AG04449 (cell line): Measurements from ENCODE around the gene AMER1.

Experiments used
- CTCF ChIA-PET: fragments of 350-600 bp; formaldehyde crosslinking; extraction: SDS; loops from one replicate; lab custom pipeline; 2021; ENCODE audit warnings: antibody characterized with exemption; lab: Yijun Ruan, JAX
- POLR2A ChIA-PET: fragments of 400-600, 350-600 bp; formaldehyde crosslinking; extraction: SDS; loops from one replicate; lab custom pipeline; 2020; ENCODE audit warnings: antibody characterized with exemption, inconsistent platforms; lab: Yijun Ruan, JAX
- DNase-seq: peaks from one replicate; pipeline ENCODE4 v3.0.0-alpha.2; 2010; ENCODE audit warnings: low read depth, low spot score
- H3K4me3 ChIP-seq: 2 replicates; pipeline ENCODE4 v1.5.1; 2011; ENCODE audit warnings: low read depth, mild to moderate bottlenecking, control low read depth, low read length
- CTCF ChIP-seq: IDR thresholded peaks from one replicate; pipeline ENCODE4 v1.5.1; 2011; ENCODE audit warnings: mild to moderate bottlenecking, moderate library complexity, low read length, control low read depth, inconsistent platforms; ENCODE audit not compliant: insufficient read depth; ENCODE audit errors: missing control alignments

AMER1 gene

GRCh38 chrX:64205735-64206501, 410 bp upstream of the AMER1 start:
- peak; percentile 51 for DNase-seq
- ChIA-PET CTCF (interaction anchor here (0.6 to 1.0 kb wide), 2 partner anchors 9 to 112 kb away, joined by 3 to 4 read pairs; no protein-coding TSS in a partner anchor), POLR2A (no interaction called here)
- TF ChIP-seq CTCF = peak; percentile 29
- peak overlapping the region; percentile 65 for H3K4me3 ChIP-seq

GRCh38 chrX:64204701-64205440, 637 bp downstream of the AMER1 start:
- H3K4me3 ChIP-seq = peak overlapping the region; percentile 65
- CTCF ChIA-PET = interaction anchor here (1.0 kb wide), 1 partner anchor 8 kb away, joined by 3 read pairs; no protein-coding TSS in a partner anchor
- no peak for DNase-seq
- POLR2A ChIA-PET = no interaction called here
- TF ChIP-seq CTCF = no peak

DNA sequence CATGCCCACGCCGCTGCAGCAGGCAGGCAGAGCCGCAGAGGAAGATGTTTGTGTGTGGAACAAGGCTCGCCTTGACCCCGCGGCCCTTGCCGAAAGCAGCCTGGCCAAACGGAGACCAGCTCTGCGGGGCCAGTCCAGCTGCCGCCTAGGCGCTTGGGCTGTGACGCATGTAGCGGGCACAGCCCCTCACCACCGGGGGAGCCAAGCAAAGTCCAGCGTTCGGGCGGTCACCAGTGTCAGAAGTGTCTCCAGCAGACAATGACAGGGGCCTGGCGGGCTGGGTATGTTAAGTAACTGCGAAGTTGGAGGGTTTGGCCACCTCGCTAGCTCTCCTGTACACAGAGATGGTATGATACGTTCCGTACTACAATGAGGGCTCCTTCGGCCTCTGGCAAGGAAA, 1.3 kb downstream of the AMER1 start:
- no peak for TF ChIP-seq CTCF
- POLR2A ChIA-PET = no interaction called here
- CTCF ChIA-PET = no interaction called here

DNA sequence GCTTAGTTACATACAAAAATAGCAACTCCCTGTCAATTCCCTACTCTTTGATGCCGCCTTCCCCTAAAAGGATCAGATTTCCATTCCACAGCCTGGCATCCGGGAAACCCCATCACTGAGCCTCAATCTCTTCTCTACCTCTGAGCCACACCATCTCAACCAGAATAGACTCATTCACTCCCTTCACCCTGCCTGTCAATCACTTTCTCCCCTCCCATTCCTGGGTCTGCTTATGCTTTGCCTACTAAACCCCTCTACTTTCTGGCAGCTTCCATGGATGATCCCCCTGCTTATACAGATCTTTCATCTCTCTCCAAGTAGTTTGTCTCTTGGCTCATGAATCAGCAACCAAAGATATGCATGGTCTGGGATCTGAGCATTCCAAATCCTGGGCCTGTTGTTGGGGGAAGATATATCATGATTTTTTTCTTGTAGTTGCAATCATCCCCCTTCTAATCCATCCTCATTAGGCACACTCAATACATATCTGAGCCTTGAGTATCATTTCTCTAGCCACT, 2.6 kb downstream of the AMER1 start:
- no peak for DNase-seq
- ChIA-PET POLR2A (no interaction called here), CTCF (no interaction called here)
- no peak for TF ChIP-seq CTCF
- H3K4me3 ChIP-seq = no peak overlapping the region

More for the DNA sequence above, 1.3 kb downstream of the AMER1 start:
- H3K4me3 ChIP-seq = peak overlapping the region; percentile 65
- no peak for DNase-seq

- ChIA-PET POLR2A (no interaction called here), CTCF (no interaction called here)
- no peak for DNase-seq
- H3K4me3 ChIP-seq = no peak overlapping the region
- no peak for TF ChIP-seq CTCF
These were observed 7.5 kb downstream of the AMER1 start for GRCh38 chrX:64198036-64198435.

GRCh38 chrX:64196606-64197005, 8.9 kb downstream of the AMER1 start:
- no peak for DNase-seq
- TF ChIP-seq CTCF = no peak
- POLR2A ChIA-PET = no interaction called here
- no peak overlapping the region for H3K4me3 ChIP-seq
- CTCF ChIA-PET = interaction anchor here (1.3 kb wide), 1 partner anchor 9 kb away, joined by 3 read pairs; the partner anchor contains the start of gene AMER1
